AG08396 (cell line): ENCODE measurements around the gene JPT2.
"Not testable (repeated sequence)": the region's sequence is repeated elsewhere in the genome, so short reads cannot be mapped to it uniquely, and the experiment has no call there.

Experiments
- DNase-seq: peaks from one replicate; pipeline ENCODE4 v3.0.0; 2012; ENCODE audit warnings: low spot score, mixed read lengths

JPT2 gene

GRCh38 chr16:1676661-1677060 is 1.4 kb upstream of the JPT2 start:
- DNase-seq, result no peak

GRCh38 chr16:1677339-1677738 is 740 bp upstream of the JPT2 start:
- DNase-seq, result no peak

GRCh38 chr16:1678500-1679098 is 520 bp downstream of the JPT2 start:
- DNase-seq, result peak; percentile 52

GRCh38 chr16:1680361-1680760 is 2.3 kb downstream of the JPT2 start:
- DNase-seq, result no peak

GRCh38 chr16:1681032-1681431 is 3.0 kb downstream of the JPT2 start:
- no peak for DNase-seq

GRCh38 chr16:1687427-1688316 is 9.6 kb downstream of the JPT2 start:
- no peak for DNase-seq

- DNase-seq, result no peak
Observed at GRCh38 chr16:1688807-1689560, 10.9 kb downstream of the JPT2 start.

- no peak for DNase-seq
Observed at GRCh38 chr16:1689853-1690252, 11.8 kb downstream of the JPT2 start.

- DNase-seq, result no peak
Observed at GRCh38 chr16:1690810-1691209, 12.7 kb downstream of the JPT2 start.

- peak; percentile 53 for DNase-seq
Observed at GRCh38 chr16:1691276-1691675, 13.2 kb downstream of the JPT2 start.

GRCh38 chr16:1691956-1692355 is 13.9 kb downstream of the JPT2 start:
- DNase-seq, result peak; percentile 67

- no peak for DNase-seq
Observed at GRCh38 chr16:1696863-1697262, 18.8 kb downstream of the JPT2 start.

- DNase-seq, result no peak
Observed at GRCh38 chr16:1698680-1699079, 20.6 kb downstream of the JPT2 start.

GRCh38 chr16:1700246-1700645 is 22.2 kb downstream of the JPT2 start:
- no peak for DNase-seq

- no peak for DNase-seq
Observed at GRCh38 chr16:1701216-1701878, 23.3 kb downstream of the JPT2 start.

- not testable (repeated sequence) for DNase-seq
Observed at GRCh38 chr16:1705324-1705687, 27.2 kb downstream of the JPT2 start.

GRCh38 chr16:1705688-1706385 is 27.8 kb downstream of the JPT2 start, which contains the start of gene MAPK8IP3:
Gene MAPK8IP3 (plus strand): TSS chr16:1706195. CDS start chr16:1706340, 145 bp downstream.
- DNase-seq, result peak; percentile 99

- peak; percentile 79 for DNase-seq
Observed at GRCh38 chr16:1706386-1707192, 28.5 kb downstream of the JPT2 start.

- peak; percentile 61 for DNase-seq
Observed at GRCh38 chr16:1707193-1707790, 29.2 kb downstream of the JPT2 start.

GRCh38 chr16:1708083-1708767 is 30.1 kb downstream of the JPT2 start:
- DNase-seq, result no peak
